Astrocyte (in vitro differentiated cells and primary cell): Measurements from ENCODE around the gene DBNDD2.

ENCODE experiments used
- EZH2 ChIP-seq: IDR thresholded peaks from 2 replicates; pipeline ENCODE4 v1.6.1; 2012; ENCODE audit warnings: mild to moderate bottlenecking, low read length, inconsistent platforms; ENCODE audit not compliant: insufficient read depth
- TF ChIP-seq, protein P1 (sequence below): IDR thresholded peaks from 2 replicates; pipeline ENCODE4 v1.5.1; 2011; ENCODE audit warnings: low read depth, mild to moderate bottlenecking, inconsistent platforms, low read length, moderate library complexity; ENCODE audit not compliant: insufficient read depth

DNA sequence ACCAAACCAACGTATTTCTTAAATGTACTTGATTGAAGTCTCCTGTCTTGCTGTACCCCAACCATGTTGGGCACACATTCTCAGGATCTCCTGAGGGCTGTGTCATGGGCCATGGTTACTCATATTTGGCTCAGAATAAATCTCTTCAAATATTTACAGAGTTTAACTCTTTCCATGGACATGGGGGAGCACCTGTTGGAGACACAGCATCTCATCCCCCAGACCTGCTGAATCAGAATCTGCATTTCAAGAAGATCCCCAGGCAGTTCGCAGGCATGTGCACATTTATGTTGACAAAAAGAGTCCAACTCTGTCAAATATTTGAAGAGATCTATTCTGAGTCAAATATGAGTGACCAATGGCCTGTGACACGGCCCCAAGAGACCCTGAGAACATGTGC lies 32.3 kb downstream of the DBNDD2 start:
- TF ChIP-seq EZH2, result no peak
- TF ChIP-seq, protein P1, sequence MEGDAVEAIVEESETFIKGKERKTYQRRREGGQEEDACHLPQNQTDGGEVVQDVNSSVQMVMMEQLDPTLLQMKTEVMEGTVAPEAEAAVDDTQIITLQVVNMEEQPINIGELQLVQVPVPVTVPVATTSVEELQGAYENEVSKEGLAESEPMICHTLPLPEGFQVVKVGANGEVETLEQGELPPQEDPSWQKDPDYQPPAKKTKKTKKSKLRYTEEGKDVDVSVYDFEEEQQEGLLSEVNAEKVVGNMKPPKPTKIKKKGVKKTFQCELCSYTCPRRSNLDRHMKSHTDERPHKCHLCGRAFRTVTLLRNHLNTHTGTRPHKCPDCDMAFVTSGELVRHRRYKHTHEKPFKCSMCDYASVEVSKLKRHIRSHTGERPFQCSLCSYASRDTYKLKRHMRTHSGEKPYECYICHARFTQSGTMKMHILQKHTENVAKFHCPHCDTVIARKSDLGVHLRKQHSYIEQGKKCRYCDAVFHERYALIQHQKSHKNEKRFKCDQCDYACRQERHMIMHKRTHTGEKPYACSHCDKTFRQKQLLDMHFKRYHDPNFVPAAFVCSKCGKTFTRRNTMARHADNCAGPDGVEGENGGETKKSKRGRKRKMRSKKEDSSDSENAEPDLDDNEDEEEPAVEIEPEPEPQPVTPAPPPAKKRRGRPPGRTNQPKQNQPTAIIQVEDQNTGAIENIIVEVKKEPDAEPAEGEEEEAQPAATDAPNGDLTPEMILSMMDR, result no peak
